H1 (cell line): ENCODE data around the gene PMEPA1. TPM values are rescaled to one million over a fixed set of nuclear protein-coding genes. Genes with fewer than 3 reads are reported as not detected.

Source experiments
- CTCF ChIA-PET: fragments of 300-600 bp; sonication (Branson Sonifier 250); formaldehyde crosslinking; loops from one replicate; lab custom pipeline; 2021; ENCODE audit not compliant: partially characterized antibody; lab: Charles Lee
- POLR2A ChIA-PET: fragments of 300-600 bp; sonication (Branson Sonifier 250); formaldehyde crosslinking; loops from one replicate; lab custom pipeline; 2021; ENCODE audit warnings: inconsistent platforms; ENCODE audit not compliant: partially characterized antibody; lab: Charles Lee
- DNase-seq, 2 experiments: peaks; one replicate each; pipeline versions ENCODE4 v3.0.0 to v3.0.0-alpha.2; 2010 to 2022; ENCODE audit warnings: low spot score in 2 of 2, low read depth in 1 of 2, mixed read lengths in 1 of 2
- FAIRE-seq: peaks from 2 replicates; lab custom pipeline; 2011; peaks lifted over from hg19 to GRCh38; lab: Jason Lieb, UNC
- H2AFZ ChIP-seq: 2 replicates; pipeline ENCODE4 v1.8.1; 2012; ENCODE audit warnings: low read length, inconsistent platforms
- H2AK5ac ChIP-seq: 2 replicates; pipeline ENCODE4 v1.6.1; 2013; ENCODE audit warnings: low read depth, low read length
- H2BK120ac ChIP-seq: replicated peaks from 2 replicates; pipeline ENCODE3; 2013; ENCODE audit warnings: low read depth, low read length, inconsistent platforms
- H2BK12ac ChIP-seq: 2 replicates; pipeline ENCODE4 v1.6.1; 2013; ENCODE audit warnings: low read depth, low read length
- H2BK15ac ChIP-seq: 2 replicates; pipeline ENCODE4 v1.6.1; 2013; ENCODE audit warnings: low read length
- H2BK20ac ChIP-seq: 2 replicates; pipeline ENCODE4 v1.6.1; 2013; ENCODE audit warnings: low read length
- H2BK5ac ChIP-seq: 2 replicates; pipeline ENCODE4 v1.6.1; 2013; ENCODE audit warnings: low read depth, low read length
- H3K14ac ChIP-seq: 2 replicates; pipeline ENCODE4 v1.6.1; 2013; ENCODE audit warnings: inconsistent platforms; ENCODE audit not compliant: insufficient read length
- H3K18ac ChIP-seq: 2 replicates; pipeline ENCODE4 v1.6.1; 2013; ENCODE audit warnings: low read length; ENCODE audit errors: extremely low read depth
- H3K23ac ChIP-seq: 2 replicates; pipeline ENCODE4 v1.6.1; 2013; ENCODE audit warnings: inconsistent platforms; ENCODE audit not compliant: insufficient read length
- H3K23me2 ChIP-seq: 2 replicates; pipeline ENCODE4 v1.6.1; 2013; ENCODE audit warnings: low read depth, low read length
- H3K27ac ChIP-seq: 2 replicates; pipeline ENCODE4 v1.6.1; 2011; ENCODE audit warnings: low read depth, low read length, inconsistent platforms
- H3K27me3 ChIP-seq, 4 experiments: replicated peaks in 1 of 4; 1 replicate in 1 of 4; 2 replicates in 3 of 4; pipeline versions ENCODE4 v1.6.1 to v1.8.1; 2011 to 2013; ENCODE audit warnings: low read length in 3 of 4, mild to moderate bottlenecking in 3 of 4, inconsistent platforms in 2 of 4, mixed read lengths in 2 of 4, moderate library complexity in 1 of 4; ENCODE audit not compliant: control insufficient read depth in 3 of 4, insufficient read depth in 3 of 4; ENCODE audit errors: extremely low read depth in 1 of 4
- H3K36me3 ChIP-seq, 4 experiments: 2 replicates each; pipeline versions ENCODE4 v1.6.1 to v1.8.1; 2011 to 2013; ENCODE audit warnings: mild to moderate bottlenecking in 4 of 4, low read length in 3 of 4, moderate library complexity in 2 of 4, control low read depth in 1 of 4, inconsistent platforms in 1 of 4; ENCODE audit not compliant: insufficient read depth in 4 of 4, control insufficient read depth in 2 of 4
- H3K4ac ChIP-seq: replicated peaks from 2 replicates; pipeline ENCODE3; 2013; ENCODE audit warnings: low read length, low read depth, mixed read lengths, inconsistent platforms; ENCODE audit not compliant: insufficient read length
- H3K4me1 ChIP-seq, 4 experiments: replicated peaks in 1 of 4; 1 replicate in 1 of 4; 2 replicates in 3 of 4; pipeline versions ENCODE4 v1.6.1 to v1.8.1; 2011 to 2013; ENCODE audit warnings: low read length in 3 of 4, inconsistent platforms in 2 of 4, mixed read lengths in 1 of 4; ENCODE audit not compliant: insufficient read depth in 4 of 4, control insufficient read depth in 3 of 4
- H3K4me2 ChIP-seq, 2 experiments: 2 replicates each; pipeline versions ENCODE4 v1.6.1 to v1.8.1; 2011 to 2013; ENCODE audit warnings: low read depth in 2 of 2, low read length in 2 of 2, control low read depth in 1 of 2, inconsistent platforms in 1 of 2, mild to moderate bottlenecking in 1 of 2; ENCODE audit not compliant: insufficient read depth in 1 of 2
- H3K4me3 ChIP-seq, 4 experiments: fragments of 200-600, 300-600 bp in 1 of 4; sonication (generic), shearing (Covaris generic), sonication (Bioruptor Twin) in 1 of 4; 2 replicates each; pipeline versions ENCODE4 v1.5.1 to v1.8.1; 2011 to 2016; ENCODE audit warnings: low read length in 4 of 4, low read depth in 3 of 4, control low read depth in 2 of 4, inconsistent platforms in 2 of 4, mild to moderate bottlenecking in 2 of 4, mixed read lengths in 1 of 4, moderate library complexity in 1 of 4; ENCODE audit not compliant: insufficient read depth in 2 of 4; ENCODE audit errors: extremely low read depth in 1 of 4
- H3K56ac ChIP-seq: replicated peaks from 2 replicates; pipeline ENCODE3; 2013; ENCODE audit warnings: low read depth, mild to moderate bottlenecking, mixed read lengths, low read length, inconsistent platforms; ENCODE audit not compliant: insufficient read length
- H3K79me1 ChIP-seq: 2 replicates; pipeline ENCODE4 v1.6.1; 2013; ENCODE audit warnings: low read depth, low read length, control low read depth
- H3K79me2 ChIP-seq, 2 experiments: 2 replicates each; pipeline versions ENCODE4 v1.6.1 to v1.8.1; 2012 to 2013; ENCODE audit warnings: low read length in 2 of 2, mild to moderate bottlenecking in 2 of 2, inconsistent platforms in 1 of 2; ENCODE audit not compliant: insufficient read depth in 2 of 2, control insufficient read depth in 1 of 2
- H3K9ac ChIP-seq, 4 experiments: replicated peaks in 1 of 4; 1 replicate in 1 of 4; 2 replicates in 3 of 4; pipeline versions ENCODE4 v1.6.1 to v1.8.1; 2011 to 2013; ENCODE audit warnings: low read depth in 3 of 4, low read length in 3 of 4, control low read depth in 2 of 4, mild to moderate bottlenecking in 2 of 4, moderate library complexity in 2 of 4, inconsistent platforms in 1 of 4; ENCODE audit errors: extremely low read depth in 1 of 4
- H3K9me3 ChIP-seq, 2 experiments: 2 replicates each; pipeline versions ENCODE4 v1.6.1 to v1.8.1; 2012 to 2013; ENCODE audit warnings: mild to moderate bottlenecking in 2 of 2, moderate library complexity in 2 of 2, control low read depth in 1 of 2, inconsistent platforms in 1 of 2, low read depth in 1 of 2, low read length in 1 of 2, mixed read lengths in 1 of 2; ENCODE audit not compliant: insufficient read depth in 2 of 2
- H4K20me1 ChIP-seq, 2 experiments: replicated peaks in 1 of 2; 2 replicates each; pipeline versions ENCODE3 to v1.8.1; 2011 to 2013; ENCODE audit warnings: inconsistent platforms in 2 of 2, low read length in 2 of 2, mild to moderate bottlenecking in 1 of 2; ENCODE audit not compliant: insufficient read depth in 2 of 2, control insufficient read depth in 1 of 2
- H4K5ac ChIP-seq: 2 replicates; pipeline ENCODE4 v1.6.1; 2013; ENCODE audit warnings: low read length, low read depth, mixed read lengths, inconsistent platforms; ENCODE audit not compliant: insufficient read length
- H4K8ac ChIP-seq: 2 replicates; pipeline ENCODE4 v1.8.0; 2013; ENCODE audit warnings: mild to moderate bottlenecking, moderate library complexity, low read length, inconsistent platforms; ENCODE audit not compliant: insufficient read depth; ENCODE audit errors: extremely low read depth
- H4K91ac ChIP-seq: replicated peaks from 2 replicates; pipeline ENCODE3; 2013; ENCODE audit warnings: low read length, mixed read lengths, inconsistent platforms; ENCODE audit not compliant: insufficient read length
- CREB1 ChIP-seq: IDR thresholded peaks from 2 replicates; pipeline ENCODE4 v1.6.1; 2012; ENCODE audit warnings: inconsistent platforms
- MAFK ChIP-seq: IDR thresholded peaks from 2 replicates; pipeline ENCODE4 v1.6.1; 2012; ENCODE audit warnings: low read depth, mild to moderate bottlenecking, improper control_type of control experiment, low read length
- NRF1 ChIP-seq: IDR thresholded peaks from 2 replicates; pipeline ENCODE4 v1.6.1; 2011; ENCODE audit warnings: mild to moderate bottlenecking, low read depth, low read length, improper control_type of control experiment
- RBBP5 ChIP-seq: IDR thresholded peaks from 2 replicates; pipeline ENCODE4 v1.7.1; 2012; ENCODE audit warnings: low read depth, mild to moderate bottlenecking, inconsistent platforms, low read length, moderate library complexity, borderline replicate concordance
- TAF7 ChIP-seq: optimal IDR thresholded peaks from 2 replicates; pipeline ENCODE3; 2011; ENCODE audit warnings: low read depth, mild to moderate bottlenecking, inconsistent platforms, low read length, moderate library complexity, borderline replicate concordance
- WGBS, 2 experiments: shearing (Covaris generic) in 1 of 2; methylation state at CpG; one replicate each; pipeline versions ENCODE4 v1.1.6 to v1.1.7; 2013 to 2015; ENCODE audit warnings: low lambda C conversion rate in 2 of 2, mixed read lengths in 2 of 2, inconsistent platforms in 1 of 2, low coverage in 1 of 2, missing lambda C conversion rate in 1 of 2; ENCODE audit not compliant: insufficient replicate concordance in 2 of 2, insufficient coverage in 1 of 2, insufficient read length in 1 of 2; ENCODE audit errors: extremely low coverage in 1 of 2, missing lambda C conversion rate in 1 of 2; 5-methylcytosine and 5-hydroxymethylcytosine counted together
- polyA plus RNA-seq, 7 experiments: library from polyadenylated mRNA; depleted of rRNA in 3 of 7; stranded (reverse) in 5 of 7; unstranded in 2 of 7; fragments of >200 nt in 5 of 7; fragments of 200-250 nt in 2 of 7; gene quantifications; 1 replicate in 5 of 7; 2 replicates in 1 of 7; 4 replicates in 1 of 7; pipeline versions ENCODE4 v1.2.1 to v1.2.3, GENCODE V29; 2011 to 2013; ENCODE audit warnings: missing spikeins in 2 of 7, mixed read lengths in 2 of 7
- total RNA-seq: library from RNA; stranded (reverse); fragmentation: NEBNext Ultra II Directional; extraction: Animal tissue kit (Norgen Biotek cat#: 25700); gene quantifications from 2 replicates; pipeline ENCODE4 v1.2.1, GENCODE V29; 2021

PMEPA1 gene
- total and polyA plus RNA-seq, 2 of the 8 experiments (the other 6 are each of a cell fraction or from before 2014, with no cell fraction given) = 12.7 to 20.5 TPM

DNA sequence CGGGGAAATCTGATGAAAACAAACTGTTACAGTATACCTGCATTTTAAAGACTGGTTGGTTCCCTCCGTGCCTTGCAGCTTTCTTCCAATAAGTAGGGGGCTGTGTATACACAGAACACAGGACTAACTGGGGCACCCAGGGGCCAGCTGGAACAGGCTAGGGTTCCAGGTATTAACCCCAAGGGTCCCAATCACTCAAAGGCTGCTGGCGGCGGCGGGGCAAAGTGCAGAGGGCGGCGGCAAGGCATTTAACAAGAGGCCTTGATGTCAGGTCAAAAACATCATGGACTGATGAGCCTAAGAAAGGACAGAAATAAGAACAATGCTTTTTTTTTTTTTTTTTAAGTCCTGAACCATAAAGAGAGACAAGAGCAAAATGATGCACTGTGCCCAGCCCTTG lies 2.5 kb downstream of the PMEPA1 start:
- H3K23me2 ChIP-seq = peaks cover 7% of the 10 kb centered on the region
- no peaks in the 10 kb centered on the region for H3K36me3 ChIP-seq
- POLR2A ChIA-PET = interaction anchor here (0.7 to 6.8 kb wide), 5 partner anchors 9 to 48 kb away, joined by 3 to 59 read pairs (median 4); no protein-coding TSS in a partner anchor
- no peak overlapping the region for H3K4me3 ChIP-seq
- peaks cover 44 to 49% of the 10 kb centered on the region in 2 experiments for H4K20me1 ChIP-seq
- 90% methylated on average over 7 of the region's 7 CpGs; no CpG with 5 or more reads in 1 of the 2 experiments for WGBS, 2 experiments
- TF ChIP-seq NRF1 (no peak), MAFK (no peak), CREB1 (no peak), RBBP5 (no peak), TAF7 (no peak)
- TF ChIP-seq, all 59 proteins: peak for 0
- H3K14ac ChIP-seq = no peak overlapping the region
- no peak overlapping the region for H3K27ac ChIP-seq
- peaks cover 23 to 66% of the 10 kb centered on the region in 2 experiments for H3K79me2 ChIP-seq
- H3K9me3 ChIP-seq = no peaks in the 10 kb centered on the region
- H2AK5ac ChIP-seq = no peak overlapping the region
- no peak overlapping the region for H4K8ac ChIP-seq
- CTCF ChIA-PET = interaction anchor here (1.0 to 4.8 kb wide), 5 partner anchors 9 to 123 kb away, joined by 3 to 20 read pairs (median 4); no protein-coding TSS in a partner anchor
- no peak overlapping the region for H3K4ac ChIP-seq
- H3K79me1 ChIP-seq = peaks cover 17% of the 10 kb centered on the region; the same call in 1 of the 2 replicates
- no peak overlapping the region for H2BK12ac ChIP-seq
- H4K5ac ChIP-seq = no peak overlapping the region
- no peak overlapping the region for H2BK15ac ChIP-seq
- no peak overlapping the region for H3K9ac ChIP-seq
- H2AFZ ChIP-seq = no peak overlapping the region
- DNase-seq (no peak), FAIRE-seq (no peak)
- no peak overlapping the region for H3K18ac ChIP-seq
- H3K4me1 ChIP-seq = peaks cover 0 to 28% (median 17%) of the 10 kb centered on the region in 4 experiments; a peak in 5 of 7 replicates
- peaks cover 0 to 18% (median 10%) of the 10 kb centered on the region in 4 experiments; a peak in 5 of 7 replicates for H3K27me3 ChIP-seq
- H3K4me2 ChIP-seq = no peak overlapping the region; a peak in 1 of 4 replicates
- H2BK5ac ChIP-seq = no peak overlapping the region
- no peak overlapping the region for H4K91ac ChIP-seq
- H2BK20ac ChIP-seq = no peak overlapping the region
- no peak overlapping the region for H3K23ac ChIP-seq
- H2BK120ac ChIP-seq = no peak overlapping the region
- H3K56ac ChIP-seq = no peak overlapping the region
